Heart left ventricle (tissue), 13 donors: ENCODE data around the gene FMN2.

ENCODE experiments used
- CTCF ChIP-seq, 12 donors: fragments of 200-600 bp; sonication (generic) in 4 of 12; IDR thresholded peaks; one replicate each; pipeline versions ENCODE4 v1.5.0 to v1.8.0; 2018 to 2022; ENCODE audit warnings: antibody characterized with exemption in 12 of 12, mild to moderate bottlenecking in 5 of 12
- POLR2A ChIP-seq, 2 donors: fragments of 450-650 bp; IDR thresholded peaks; one replicate each; pipeline ENCODE4 v1.6.1; 2017; ENCODE audit warnings: antibody characterized with exemption in 2 of 2, mild to moderate bottlenecking in 2 of 2, moderate library complexity in 2 of 2
- donor health status: ischemic (EF 13 %, LVEDD 7.1; RV severe dilation, severe dysfunction).
- donor health status: DM: no; HTN: yes; CAD: no.
- donor health status: DM: no; HTN: no; CAD: no.
- donor health status: ischemic (EF 25% LVEDD 6.9; RV normal size, moderate dysfunction).
- donor health status: ischemic (EF 25% LVEDD 5.7; RV mildly dilated, moderate dysfunction).
- donor health status: ischemic (EF 35%, LVEDD 5.7; RV mildly dilated, moderate dysfunction).
- donor health status: nonischemic (EF 11% LVEDD 7.7; RV severe dilation, severe dysfunction).
- donor health status: DM: yes; HTN: yes; CAD: no.
- donor health status: PGD.
- donor health status: ischemic (EF 29% LVEDD 5.4; RV normal size, mild dysfunction).
- donor health status: nonischemic (EF 23%, LVEDD 6.1; RV moderate dilation, normal function).

DNA sequence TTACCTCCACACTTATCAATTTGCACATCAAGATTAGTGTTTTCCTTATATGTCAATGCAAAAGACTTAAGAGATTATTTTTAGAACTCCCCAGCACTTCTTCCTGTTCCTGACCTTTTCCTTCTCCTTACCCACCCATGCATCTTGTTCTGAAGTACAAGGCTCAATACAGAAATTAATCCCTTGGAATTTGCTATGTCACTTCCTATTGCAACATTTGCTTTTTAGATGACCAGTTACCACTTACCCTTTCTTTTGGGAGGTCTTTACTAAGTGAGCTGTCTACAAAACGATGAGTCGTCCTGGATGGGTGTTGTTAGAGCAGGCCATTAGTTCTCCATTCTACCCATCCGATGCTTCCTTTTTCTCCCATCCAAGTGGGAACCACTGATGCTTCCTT lies 221.2 kb downstream of the FMN2 start:
- TF ChIP-seq CTCF (IDR thresholded peaks at IDR 0.05) (no peak), POLR2A (IDR thresholded peaks at IDR 0.05) (no peak)
